ENCODE measurements around the gene IL17F. TPM values are rescaled to one million over a fixed set of nuclear protein-coding genes. Genes with fewer than 3 reads are reported as not detected.

IL17F gene
- total RNA-seq, 1 experiment from 2014 or later: not detected

DNA sequence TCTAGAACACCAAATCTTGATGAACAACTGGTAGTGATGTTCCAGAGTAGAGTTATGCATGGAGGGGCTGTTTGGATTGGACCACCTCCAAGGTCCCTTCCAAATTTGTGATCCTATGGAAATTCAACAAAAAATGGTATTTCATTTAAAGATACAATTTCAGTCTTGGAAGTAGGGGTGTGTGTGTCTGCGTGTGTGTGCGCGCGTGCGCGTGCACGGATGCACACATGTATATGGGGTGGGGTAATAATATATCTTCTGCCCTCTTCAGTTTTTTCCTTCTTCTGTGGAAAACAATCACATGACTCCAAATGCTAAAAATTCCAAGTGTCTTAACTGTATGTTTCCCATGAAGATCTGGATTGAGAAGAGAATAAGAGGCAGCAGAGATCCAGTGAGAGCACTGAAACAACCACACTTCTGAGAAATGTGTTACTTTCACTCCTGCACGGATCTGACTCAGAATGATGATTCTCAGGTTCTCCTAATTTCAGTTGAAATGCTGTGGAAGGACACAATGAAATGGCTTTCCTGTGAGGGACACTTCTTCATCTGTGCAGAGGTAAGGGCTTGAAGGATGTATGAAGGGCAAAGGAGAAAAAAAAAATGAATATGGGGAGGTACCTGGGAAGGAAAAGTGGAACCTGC lies 10.6 kb upstream of the IL17F start (continued):
- TF ChIP-seq, protein P1, sequence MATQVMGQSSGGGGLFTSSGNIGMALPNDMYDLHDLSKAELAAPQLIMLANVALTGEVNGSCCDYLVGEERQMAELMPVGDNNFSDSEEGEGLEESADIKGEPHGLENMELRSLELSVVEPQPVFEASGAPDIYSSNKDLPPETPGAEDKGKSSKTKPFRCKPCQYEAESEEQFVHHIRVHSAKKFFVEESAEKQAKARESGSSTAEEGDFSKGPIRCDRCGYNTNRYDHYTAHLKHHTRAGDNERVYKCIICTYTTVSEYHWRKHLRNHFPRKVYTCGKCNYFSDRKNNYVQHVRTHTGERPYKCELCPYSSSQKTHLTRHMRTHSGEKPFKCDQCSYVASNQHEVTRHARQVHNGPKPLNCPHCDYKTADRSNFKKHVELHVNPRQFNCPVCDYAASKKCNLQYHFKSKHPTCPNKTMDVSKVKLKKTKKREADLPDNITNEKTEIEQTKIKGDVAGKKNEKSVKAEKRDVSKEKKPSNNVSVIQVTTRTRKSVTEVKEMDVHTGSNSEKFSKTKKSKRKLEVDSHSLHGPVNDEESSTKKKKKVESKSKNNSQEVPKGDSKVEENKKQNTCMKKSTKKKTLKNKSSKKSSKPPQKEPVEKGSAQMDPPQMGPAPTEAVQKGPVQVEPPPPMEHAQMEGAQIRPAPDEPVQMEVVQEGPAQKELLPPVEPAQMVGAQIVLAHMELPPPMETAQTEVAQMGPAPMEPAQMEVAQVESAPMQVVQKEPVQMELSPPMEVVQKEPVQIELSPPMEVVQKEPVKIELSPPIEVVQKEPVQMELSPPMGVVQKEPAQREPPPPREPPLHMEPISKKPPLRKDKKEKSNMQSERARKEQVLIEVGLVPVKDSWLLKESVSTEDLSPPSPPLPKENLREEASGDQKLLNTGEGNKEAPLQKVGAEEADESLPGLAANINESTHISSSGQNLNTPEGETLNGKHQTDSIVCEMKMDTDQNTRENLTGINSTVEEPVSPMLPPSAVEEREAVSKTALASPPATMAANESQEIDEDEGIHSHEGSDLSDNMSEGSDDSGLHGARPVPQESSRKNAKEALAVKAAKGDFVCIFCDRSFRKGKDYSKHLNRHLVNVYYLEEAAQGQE (IDR thresholded peaks at IDR 0.05; ENCODE audit: low read depth): no peak
- no peak for TF ChIP-seq RAD21 (IDR thresholded peaks at IDR 0.05; ENCODE audit: low read depth)
- TF ChIP-seq EZH2 (IDR thresholded peaks at IDR 0.05): no peak
- TF ChIP-seq ZFX (IDR thresholded peaks at IDR 0.05): no peak

DNA sequence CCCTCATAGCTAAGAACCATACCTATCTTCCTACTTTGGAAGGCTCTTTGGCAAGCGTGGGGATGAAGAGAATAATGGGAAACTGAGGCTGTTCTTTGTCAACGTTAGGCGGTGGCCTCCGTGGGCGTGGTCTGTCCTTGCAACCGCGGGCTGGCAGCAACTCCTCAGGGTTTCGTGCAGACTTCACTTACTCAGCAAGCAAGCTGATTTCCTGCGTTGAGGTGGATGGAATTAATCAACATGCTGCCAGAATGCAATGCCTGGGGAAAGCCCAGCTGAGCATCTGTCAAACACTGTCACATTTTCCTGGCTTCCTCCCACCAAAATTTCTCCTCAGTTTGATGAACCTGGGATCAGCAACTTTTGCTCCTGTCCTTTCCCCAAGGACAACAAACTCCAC lies 9.2 kb upstream of the IL17F start:
- H2AFZ ChIP-seq (ENCODE audit: low read depth, low read length, poor library complexity, severe bottlenecking): no peak overlapping the region
- ChIA-PET CTCF (interaction anchor here (0.9 kb wide), 1 partner anchor 11 kb away, joined by 3 read pairs; no protein-coding TSS in a partner anchor), POLR2A (interaction anchor here (0.6 kb wide), 1 partner anchor 639 kb away, joined by 4 read pairs; no protein-coding TSS in a partner anchor), RAD21 (ENCODE audit: low non-redundant PET in 1 of 2, low total read pairs in 2 of 2, uncharacterized antibody in 2 of 2, unreplicated experiment in 2 of 2) (no interaction called here)
- peaks cover 59% of the 10 kb centered on the region for H3K27me3 ChIP-seq (ENCODE audit: insufficient read depth, low read length)
- H3K9me2 ChIP-seq (ENCODE audit: insufficient read depth): no peaks in the 10 kb centered on the region
- TF ChIP-seq ELF1 (IDR thresholded peaks at IDR 0.05; ENCODE audit: borderline replicate concordance, low read depth): no peak
- H3K4me3 ChIP-seq (replicated peaks in 1 of 2; ENCODE audit: low read depth in 1 of 2, low read length in 2 of 2): no peak overlapping the region
- intact Hi-C loops (cut with micrococcal nuclease): no loop called here
- H3K4me2 ChIP-seq (ENCODE audit: low read length): no peak overlapping the region
- no peaks in the 10 kb centered on the region for H3K36me3 ChIP-seq (ENCODE audit: control insufficient read depth in 1 of 2, insufficient read depth in 2 of 2, low read length in 2 of 2)
- no peak overlapping the region for H3K27ac ChIP-seq (ENCODE audit: low read depth, low read length)
- H3K79me2 ChIP-seq (ENCODE audit: insufficient read depth, low read length): no peaks in the 10 kb centered on the region
- H4K20me1 ChIP-seq (ENCODE audit: insufficient read depth): no peaks in the 10 kb centered on the region
- DNase-seq (ENCODE audit: low read depth, low spot score) (no peak), ATAC-seq (no peak)
- no peak overlapping the region for H3K9ac ChIP-seq (ENCODE audit: low read length)
- BruUV-seq (replicated peaks): no TSS peak
- H3K9me3 ChIP-seq (ENCODE audit: control insufficient read depth in 1 of 2, insufficient read depth in 1 of 2, low read depth in 1 of 2, low read length in 2 of 2): no peaks in the 10 kb centered on the region
- no peaks in the 10 kb centered on the region for H3K4me1 ChIP-seq (ENCODE audit: control insufficient read depth in 1 of 2, insufficient read depth in 2 of 2, low read length in 2 of 2)
